ENCODE measurements around the gene SNTB2. TPM values are rescaled to one million over a fixed set of nuclear protein-coding genes. Genes with fewer than 3 reads are reported as not detected.
A peak's percentile ranks its signal among the peaks of the same experiment; 100 is the strongest.

Gene SNTB2
- total and polyA plus RNA-seq, 4 donors, result 2.1 to 7.8 (median 4.1) TPM

GRCh38 chr16:69339289-69340094, 152.5 kb downstream of the SNTB2 start, which contains the start of the genes COG8 and NIP7 (continued):
- TF ChIP-seq RXRA (IDR thresholded peaks at IDR 0.05) (peak; percentile 59 to 70), ZBTB33 (IDR thresholded peaks at IDR 0.05) (peak; percentile 66), JUND (IDR thresholded peaks at IDR 0.05) (peak in 1 of 2 donors; percentile 53), ATF3 (IDR thresholded peaks at IDR 0.05) (no peak), NR2F2 (IDR thresholded peaks at IDR 0.05) (peak; percentile 76)

- no peak for DNase-seq (ENCODE audit: low spot score)
- WGBS, result 8% methylated on average over 16 of the region's 16 CpGs
- Histone ChIP-seq H3K9ac (ENCODE audit: low read depth in 1 of 2, low read length in 2 of 2) (peak overlapping the region; percentile 15 to 67), H3K36me3 (ENCODE audit: control insufficient read depth in 4 of 4, insufficient read depth in 3 of 4, low read depth in 1 of 4, low read length in 3 of 4) (peaks cover 1 to 35% (median 29%) of the 10 kb centered on the region in 4 donors), H3K4me1 (ENCODE audit: control insufficient read depth in 4 of 4, insufficient read depth in 4 of 4, low read length in 3 of 4) (peaks cover 7 to 35% (median 19%) of the 10 kb centered on the region in 4 donors), H3K4me3 (ENCODE audit: low read depth in 1 of 3, low read length in 3 of 3) (peak overlapping the region; percentile 69 to 95 (median 94)), H3K27me3 (ENCODE audit: control insufficient read depth in 4 of 4, insufficient read depth in 4 of 4, low read length in 3 of 4) (no peaks in the 10 kb centered on the region), H3K9me3 (ENCODE audit: control insufficient read depth in 4 of 4, low read length in 3 of 4) (no peaks in the 10 kb centered on the region), H3K27ac (ENCODE audit: low read depth in 1 of 2, low read length in 2 of 2) (peak overlapping the region; percentile 90)
- no peak for TF ChIP-seq YY1 (IDR thresholded peaks at IDR 0.05)
These were observed 153.2 kb downstream of the SNTB2 start for GRCh38 chr16:69340095-69340644.

- Histone ChIP-seq H3K9me3 (ENCODE audit: control insufficient read depth in 4 of 4, low read length in 3 of 4) (no peaks in the 10 kb centered on the region), H3K27me3 (ENCODE audit: control insufficient read depth in 4 of 4, insufficient read depth in 4 of 4, low read length in 3 of 4) (no peaks in the 10 kb centered on the region), H3K36me3 (ENCODE audit: control insufficient read depth in 4 of 4, insufficient read depth in 3 of 4, low read depth in 1 of 4, low read length in 3 of 4) (peaks cover 1 to 24% (median 21%) of the 10 kb centered on the region in 4 donors), H3K27ac (ENCODE audit: low read depth in 1 of 2, low read length in 2 of 2) (no peak overlapping the region), H3K9ac (ENCODE audit: low read depth in 1 of 2, low read length in 2 of 2) (no peak overlapping the region), H3K4me3 (ENCODE audit: low read depth in 1 of 3, low read length in 3 of 3) (no peak overlapping the region), H3K4me1 (ENCODE audit: control insufficient read depth in 4 of 4, insufficient read depth in 4 of 4, low read length in 3 of 4) (peaks cover 0 to 16% (median 7%) of the 10 kb centered on the region in 4 donors)
- no peak for DNase-seq (ENCODE audit: low spot score)
- TF ChIP-seq HNF4A (conservative IDR thresholded peaks at IDR 0.05) (no peak), EGR1 (IDR thresholded peaks at IDR 0.05; ENCODE audit: low read depth in 2 of 2) (no peak), SP1 (IDR thresholded peaks at IDR 0.05) (no peak), YY1 (IDR thresholded peaks at IDR 0.05) (no peak), JUND (IDR thresholded peaks at IDR 0.05) (no peak), REST (IDR thresholded peaks at IDR 0.05) (no peak), FOXA2 (IDR thresholded peaks at IDR 0.05) (no peak)
- 97% methylated on average over 5 of the region's 5 CpGs for WGBS
These were observed 157.2 kb downstream of the SNTB2 start for GRCh38 chr16:69344171-69344570.

Data from liver (tissue), 9 donors.